PC-9 (cell line): ENCODE measurements around the gene FBH1.

ENCODE experiments used
- EZH2 ChIP-seq: fragments of 200-600 bp; sonication (generic); IDR thresholded peaks from 2 replicates; pipeline ENCODE4 v1.8.0; 2017; ENCODE audit warnings: antibody characterized with exemption, low read depth
- TF ChIP-seq, protein P1 (sequence below): fragments of 200-600 bp; sonication (generic); conservative IDR thresholded peaks from 2 replicates; pipeline ENCODE4 v1.6.1; 2017; ENCODE audit warnings: mixed run types, antibody characterized with exemption, mild to moderate bottlenecking, moderate library complexity

DNA sequence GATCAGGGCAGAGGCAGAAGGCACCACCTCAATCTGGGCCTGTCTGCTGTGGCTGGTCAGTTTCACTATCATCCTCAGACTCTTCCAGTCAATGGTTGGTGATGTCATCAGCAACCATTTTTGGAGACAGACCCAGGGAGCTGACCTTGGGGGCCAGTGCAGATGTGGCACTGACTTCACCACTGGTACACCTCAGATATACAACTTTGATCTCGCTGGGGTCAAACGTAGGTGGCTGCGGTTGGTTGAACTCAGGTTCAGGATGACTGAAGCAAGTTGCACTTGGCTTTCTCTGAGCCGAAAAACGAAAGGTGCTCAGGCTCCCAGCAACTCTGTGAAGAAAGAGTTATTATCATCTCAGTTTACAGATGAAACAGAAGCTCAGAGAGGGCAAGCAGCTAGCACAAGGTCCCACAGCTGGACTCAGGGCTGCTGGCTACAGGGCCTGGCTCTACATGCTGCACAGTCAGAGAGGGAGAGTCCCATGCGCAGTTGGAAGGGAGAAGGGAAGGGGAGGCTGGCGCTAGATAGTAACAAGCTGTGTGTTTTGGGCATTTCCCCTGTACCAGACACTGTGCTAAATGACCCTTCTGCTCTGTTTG is 27.6 kb upstream of the FBH1 start:
- TF ChIP-seq, protein P1, sequence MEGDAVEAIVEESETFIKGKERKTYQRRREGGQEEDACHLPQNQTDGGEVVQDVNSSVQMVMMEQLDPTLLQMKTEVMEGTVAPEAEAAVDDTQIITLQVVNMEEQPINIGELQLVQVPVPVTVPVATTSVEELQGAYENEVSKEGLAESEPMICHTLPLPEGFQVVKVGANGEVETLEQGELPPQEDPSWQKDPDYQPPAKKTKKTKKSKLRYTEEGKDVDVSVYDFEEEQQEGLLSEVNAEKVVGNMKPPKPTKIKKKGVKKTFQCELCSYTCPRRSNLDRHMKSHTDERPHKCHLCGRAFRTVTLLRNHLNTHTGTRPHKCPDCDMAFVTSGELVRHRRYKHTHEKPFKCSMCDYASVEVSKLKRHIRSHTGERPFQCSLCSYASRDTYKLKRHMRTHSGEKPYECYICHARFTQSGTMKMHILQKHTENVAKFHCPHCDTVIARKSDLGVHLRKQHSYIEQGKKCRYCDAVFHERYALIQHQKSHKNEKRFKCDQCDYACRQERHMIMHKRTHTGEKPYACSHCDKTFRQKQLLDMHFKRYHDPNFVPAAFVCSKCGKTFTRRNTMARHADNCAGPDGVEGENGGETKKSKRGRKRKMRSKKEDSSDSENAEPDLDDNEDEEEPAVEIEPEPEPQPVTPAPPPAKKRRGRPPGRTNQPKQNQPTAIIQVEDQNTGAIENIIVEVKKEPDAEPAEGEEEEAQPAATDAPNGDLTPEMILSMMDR, result no peak
- TF ChIP-seq EZH2, result no peak
